HEK293 (cell line): ENCODE measurements around the gene ISG15.
A peak's percentile ranks its signal among the peaks of the same experiment; 100 is the strongest.
"Not testable (repeated sequence)": the region's sequence is repeated elsewhere in the genome, so short reads cannot be mapped to it uniquely, and the experiment has no call there.

Source experiments
- CTCF ChIA-PET: fragments of 350-600 bp; formaldehyde crosslinking; extraction: SDS; loops from one replicate; lab custom pipeline; 2021; ENCODE audit warnings: antibody characterized with exemption; lab: Yijun Ruan, JAX
- POLR2A ChIA-PET: fragments of 300-600 bp; formaldehyde crosslinking; extraction: SDS; loops from one replicate; lab custom pipeline; 2020; ENCODE audit warnings: antibody characterized with exemption, inconsistent platforms; lab: Yijun Ruan, JAX
- H3K27ac ChIP-seq: fragments of 200-500 bp; sonication (Bioruptor generic); 2 replicates; pipeline ENCODE4 v1.5.1; 2014; ENCODE audit warnings: low read depth, low read length, control low read depth, inconsistent platforms; ENCODE audit errors: extremely low read depth
- H3K36me3 ChIP-seq, 2 experiments: fragments of 200-500 bp in 1 of 2; sonication (Bioruptor generic) in 1 of 2; 1 replicate in 1 of 2; 2 replicates in 1 of 2; pipeline ENCODE4 v1.5.1; 2014 to 2017; ENCODE audit warnings: inconsistent platforms in 2 of 2, low read length in 2 of 2; ENCODE audit not compliant: control insufficient read depth in 2 of 2, insufficient read depth in 1 of 2
- H3K4me1 ChIP-seq: fragments of 200-500 bp; sonication (Bioruptor generic); 2 replicates; pipeline ENCODE4 v1.5.1; 2014; ENCODE audit warnings: mild to moderate bottlenecking, low read length, inconsistent platforms; ENCODE audit not compliant: control insufficient read depth, insufficient read depth
- H3K4me3 ChIP-seq: 2 replicates; pipeline ENCODE4 v1.5.1; 2011; ENCODE audit warnings: low read depth, mild to moderate bottlenecking, control low read depth, low read length, moderate library complexity
- H3K9me3 ChIP-seq: fragments of 200-500 bp; sonication (Bioruptor generic); 2 replicates; pipeline ENCODE4 v1.5.1; 2014; ENCODE audit warnings: low read depth, low read length, inconsistent platforms; ENCODE audit not compliant: control insufficient read depth, insufficient read depth
- BCL11A ChIP-seq: fragments of 450-650 bp; formaldehyde crosslinking; IDR thresholded peaks from 2 replicates; pipeline ENCODE4 v1.5.1; 2016; ENCODE audit warnings: low read depth, missing biosample characterization, missing genetic modification characterization
- GLIS1 ChIP-seq: fragments of 450-650 bp; formaldehyde crosslinking; IDR thresholded peaks from 2 replicates; pipeline ENCODE4 v1.5.1; 2016; ENCODE audit warnings: missing biosample characterization, missing genetic modification characterization
- GLIS2 ChIP-seq: fragments of 450-650 bp; formaldehyde crosslinking; IDR thresholded peaks from 2 replicates; pipeline ENCODE4 v1.5.1; 2016; ENCODE audit warnings: missing biosample characterization, missing genetic modification characterization
- TCF7L2 ChIP-seq: IDR thresholded peaks from 2 replicates; pipeline ENCODE4 v1.6.1; 2011; ENCODE audit warnings: low read depth, mild to moderate bottlenecking, inconsistent platforms, low read length, moderate library complexity, borderline replicate concordance
- ZIC2 ChIP-seq: fragments of 450-650 bp; formaldehyde crosslinking; IDR thresholded peaks from 2 replicates; pipeline ENCODE4 v1.5.1; 2016; ENCODE audit warnings: missing biosample characterization, missing genetic modification characterization
- ZNF404 ChIP-seq: fragments of 450-650 bp; formaldehyde crosslinking; IDR thresholded peaks from 2 replicates; pipeline ENCODE4 v1.5.1; 2017; ENCODE audit warnings: missing biosample characterization, missing genetic modification characterization
- ZNF416 ChIP-seq: fragments of 450-650 bp; formaldehyde crosslinking; IDR thresholded peaks from 2 replicates; pipeline ENCODE4 v1.5.1; 2016; ENCODE audit warnings: missing biosample characterization, missing genetic modification characterization
- ZNF510 ChIP-seq: fragments of 450-650 bp; formaldehyde crosslinking; IDR thresholded peaks from 2 replicates; pipeline ENCODE4 v1.5.1; 2018; ENCODE audit warnings: mild to moderate bottlenecking, missing genetic modification characterization, missing biosample characterization; ENCODE audit not compliant: insufficient replicate concordance
- ZNF558 ChIP-seq: fragments of 450-650 bp; formaldehyde crosslinking; IDR thresholded peaks from 2 replicates; pipeline ENCODE4 v1.5.1; 2016; ENCODE audit warnings: missing biosample characterization, missing genetic modification characterization
- ZNF600 ChIP-seq: fragments of 450-650 bp; formaldehyde crosslinking; IDR thresholded peaks from 2 replicates; pipeline ENCODE4 v1.5.1; 2016; ENCODE audit warnings: missing biosample characterization, missing genetic modification characterization
- ZNF776 ChIP-seq: fragments of 450-650 bp; formaldehyde crosslinking; IDR thresholded peaks from 2 replicates; pipeline ENCODE4 v1.5.0; 2017; ENCODE audit warnings: missing biosample characterization, missing genetic modification characterization, borderline replicate concordance
- TF ChIP-seq, protein P1 (sequence below): fragments of 450-650 bp; formaldehyde crosslinking; IDR thresholded peaks from 2 replicates; pipeline ENCODE4 v1.5.1; 2016; ENCODE audit warnings: missing biosample characterization, missing genetic modification characterization
- TF ChIP-seq, protein P2 (sequence below): fragments of 450-650 bp; formaldehyde crosslinking; IDR thresholded peaks from 2 replicates; pipeline ENCODE4 v1.5.1; 2016; ENCODE audit warnings: missing biosample characterization, missing genetic modification characterization
- TF ChIP-seq, protein P3 (sequence below): fragments of 450-650 bp; formaldehyde crosslinking; IDR thresholded peaks from 2 replicates; pipeline ENCODE4 v1.5.1; 2017; ENCODE audit warnings: missing biosample characterization, missing genetic modification characterization

ISG15 gene

DNA sequence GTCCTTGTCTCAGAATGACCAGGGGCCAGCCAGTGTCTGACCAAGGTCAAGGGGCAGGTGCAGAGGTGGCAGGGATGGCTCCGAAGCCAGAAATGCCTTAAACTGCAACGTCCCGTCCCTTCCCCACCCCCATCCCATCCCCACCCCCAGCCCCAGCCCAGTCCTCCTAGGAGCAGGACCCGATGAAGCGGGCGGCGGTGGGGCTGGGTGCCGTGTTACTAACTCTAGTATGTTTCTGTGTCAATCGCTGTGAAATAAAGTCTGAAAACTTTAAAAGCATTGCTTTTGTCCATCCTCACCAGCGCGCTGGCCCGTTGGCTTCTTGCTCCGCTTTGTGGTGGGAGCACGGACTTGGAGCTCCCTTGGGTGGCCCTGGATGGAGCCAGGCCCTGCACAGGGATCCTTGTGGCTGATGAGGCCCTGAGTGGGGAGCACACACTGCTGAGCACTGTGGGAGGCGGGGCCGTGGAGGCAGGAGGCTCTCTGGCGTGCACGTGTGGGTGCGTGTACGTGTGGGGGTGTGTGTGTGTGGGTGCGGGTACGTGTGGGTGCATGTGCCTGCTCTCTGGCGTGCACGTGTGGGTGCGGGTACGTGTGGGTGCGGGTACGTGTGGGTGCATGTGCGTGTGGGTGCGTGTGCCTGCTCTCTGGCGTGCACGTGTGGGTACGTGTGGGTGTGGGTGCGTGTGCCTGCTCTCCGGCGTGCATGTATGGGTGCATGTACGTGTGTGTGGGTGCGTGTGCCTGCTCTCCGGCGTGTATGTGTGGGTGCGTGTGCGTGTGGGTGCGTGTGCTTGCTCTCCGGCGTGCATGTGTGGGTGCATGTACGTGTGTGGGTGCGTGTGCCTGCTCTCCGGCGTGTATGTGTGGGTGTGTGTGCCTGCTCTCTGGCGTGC lies 42.8 kb downstream of the ISG15 start (continued):
- TF ChIP-seq, protein P1, sequence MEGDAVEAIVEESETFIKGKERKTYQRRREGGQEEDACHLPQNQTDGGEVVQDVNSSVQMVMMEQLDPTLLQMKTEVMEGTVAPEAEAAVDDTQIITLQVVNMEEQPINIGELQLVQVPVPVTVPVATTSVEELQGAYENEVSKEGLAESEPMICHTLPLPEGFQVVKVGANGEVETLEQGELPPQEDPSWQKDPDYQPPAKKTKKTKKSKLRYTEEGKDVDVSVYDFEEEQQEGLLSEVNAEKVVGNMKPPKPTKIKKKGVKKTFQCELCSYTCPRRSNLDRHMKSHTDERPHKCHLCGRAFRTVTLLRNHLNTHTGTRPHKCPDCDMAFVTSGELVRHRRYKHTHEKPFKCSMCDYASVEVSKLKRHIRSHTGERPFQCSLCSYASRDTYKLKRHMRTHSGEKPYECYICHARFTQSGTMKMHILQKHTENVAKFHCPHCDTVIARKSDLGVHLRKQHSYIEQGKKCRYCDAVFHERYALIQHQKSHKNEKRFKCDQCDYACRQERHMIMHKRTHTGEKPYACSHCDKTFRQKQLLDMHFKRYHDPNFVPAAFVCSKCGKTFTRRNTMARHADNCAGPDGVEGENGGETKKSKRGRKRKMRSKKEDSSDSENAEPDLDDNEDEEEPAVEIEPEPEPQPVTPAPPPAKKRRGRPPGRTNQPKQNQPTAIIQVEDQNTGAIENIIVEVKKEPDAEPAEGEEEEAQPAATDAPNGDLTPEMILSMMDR (tag by site-specific recombination): no peak
- TF ChIP-seq, protein P2, sequence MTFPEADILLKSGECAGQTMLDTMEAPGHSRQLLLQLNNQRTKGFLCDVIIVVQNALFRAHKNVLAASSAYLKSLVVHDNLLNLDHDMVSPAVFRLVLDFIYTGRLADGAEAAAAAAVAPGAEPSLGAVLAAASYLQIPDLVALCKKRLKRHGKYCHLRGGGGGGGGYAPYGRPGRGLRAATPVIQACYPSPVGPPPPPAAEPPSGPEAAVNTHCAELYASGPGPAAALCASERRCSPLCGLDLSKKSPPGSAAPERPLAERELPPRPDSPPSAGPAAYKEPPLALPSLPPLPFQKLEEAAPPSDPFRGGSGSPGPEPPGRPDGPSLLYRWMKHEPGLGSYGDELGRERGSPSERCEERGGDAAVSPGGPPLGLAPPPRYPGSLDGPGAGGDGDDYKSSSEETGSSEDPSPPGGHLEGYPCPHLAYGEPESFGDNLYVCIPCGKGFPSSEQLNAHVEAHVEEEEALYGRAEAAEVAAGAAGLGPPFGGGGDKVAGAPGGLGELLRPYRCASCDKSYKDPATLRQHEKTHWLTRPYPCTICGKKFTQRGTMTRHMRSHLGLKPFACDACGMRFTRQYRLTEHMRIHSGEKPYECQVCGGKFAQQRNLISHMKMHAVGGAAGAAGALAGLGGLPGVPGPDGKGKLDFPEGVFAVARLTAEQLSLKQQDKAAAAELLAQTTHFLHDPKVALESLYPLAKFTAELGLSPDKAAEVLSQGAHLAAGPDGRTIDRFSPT (tag by site-specific recombination): 0 out of 2 replicates have a peak, but pooled peaks have one; percentile 39

DNA sequence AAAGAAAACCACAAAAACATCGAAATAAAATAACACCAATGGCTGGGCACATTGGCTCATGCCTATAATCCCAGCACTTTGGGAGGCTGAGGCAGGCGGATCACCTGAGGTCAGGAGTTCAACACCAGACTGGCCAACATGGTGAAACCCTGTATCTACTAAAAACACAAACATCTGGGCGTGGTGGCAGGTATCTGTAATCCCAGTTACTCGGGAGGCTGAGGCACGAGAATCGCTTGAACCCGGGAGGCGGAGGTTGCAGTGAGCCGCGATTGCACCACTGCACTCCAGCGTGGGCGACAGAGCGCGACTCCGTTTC lies 44.4 kb downstream of the ISG15 start:
- H3K9me3 ChIP-seq, H3K4me3 ChIP-seq, CTCF ChIA-PET, H3K4me1 ChIP-seq, POLR2A ChIA-PET, H3K27ac ChIP-seq: not testable (repeated sequence)
- H3K36me3 ChIP-seq: peaks cover 0 to 28% of the 10 kb centered on the region in 2 experiments; a peak in 1 of 3 replicates

DNA sequence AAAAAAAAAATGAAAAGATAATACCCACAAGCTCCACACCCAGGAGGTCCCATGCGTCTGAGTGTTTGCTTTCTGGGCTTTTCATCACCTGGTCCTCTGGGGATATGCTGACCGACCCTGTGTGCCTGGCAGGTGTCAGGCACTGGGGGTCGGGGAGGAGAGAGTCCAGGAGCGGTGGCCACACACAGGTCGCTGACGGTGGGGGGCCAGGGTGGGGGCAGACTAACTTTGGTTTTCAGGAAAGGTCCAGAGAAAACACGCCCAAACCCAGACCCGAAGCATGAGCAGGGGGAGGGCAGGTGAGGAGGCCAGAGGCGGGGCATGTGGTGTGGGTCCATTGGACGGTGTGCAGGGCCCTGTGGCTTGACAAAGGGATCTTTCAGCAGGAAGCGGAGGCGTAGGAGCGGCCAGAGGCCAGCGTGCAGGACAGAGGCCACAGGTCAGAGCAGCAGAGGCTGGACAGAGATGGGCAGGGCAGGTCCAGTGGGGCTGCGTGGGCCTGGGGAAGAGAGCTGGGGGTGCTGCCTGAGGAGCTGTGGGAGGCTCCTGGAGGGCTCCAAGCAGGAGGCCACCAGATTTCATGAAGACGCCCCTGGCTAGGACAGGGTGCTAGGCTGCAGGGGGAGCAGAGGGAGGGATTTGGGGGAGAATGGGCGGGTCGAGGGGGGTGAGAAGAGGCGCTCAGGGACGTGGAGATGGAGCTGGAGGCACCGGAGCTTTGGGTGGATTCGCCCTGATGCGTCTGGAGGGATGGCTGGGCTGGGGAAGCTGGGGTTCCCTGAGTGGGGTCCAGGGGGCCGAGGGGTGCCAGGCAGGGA lies 45.0 kb downstream of the ISG15 start:
- H3K27ac ChIP-seq: no peak overlapping the region
- CTCF ChIA-PET: interaction anchor here (0.6 to 3.6 kb wide), 4 partner anchors 11 to 73 kb away, joined by 3 to 10 read pairs (median 5); no protein-coding TSS in a partner anchor
- H3K4me1 ChIP-seq: 0 out of 2 replicates have a peak, but pooled peaks cover 5% of the 10 kb centered on the region
- H3K9me3 ChIP-seq: no peaks in the 10 kb centered on the region
- H3K4me3 ChIP-seq: peak overlapping the region; percentile 45
- peaks cover 0 to 22% of the 10 kb centered on the region in 2 experiments; a peak in 1 of 3 replicates for H3K36me3 ChIP-seq
- TF ChIP-seq BCL11A (tag by site-specific recombination) (peak; percentile 14; the same call in 1 of the 2 replicates), ZIC2 (tag by site-specific recombination) (no peak), ZNF558 (tag by site-specific recombination) (no peak), ZNF404 (tag by site-specific recombination) (no peak), ZNF600 (tag by site-specific recombination) (no peak), TCF7L2 (no peak), ZNF510 (no peak), ZNF416 (no peak), GLIS2 (tag by site-specific recombination) (peak; percentile 24; the same call in 1 of the 2 replicates), GLIS1 (peak; percentile 89), ZNF776 (tag by site-specific recombination) (no peak)
- TF ChIP-seq, protein P3, sequence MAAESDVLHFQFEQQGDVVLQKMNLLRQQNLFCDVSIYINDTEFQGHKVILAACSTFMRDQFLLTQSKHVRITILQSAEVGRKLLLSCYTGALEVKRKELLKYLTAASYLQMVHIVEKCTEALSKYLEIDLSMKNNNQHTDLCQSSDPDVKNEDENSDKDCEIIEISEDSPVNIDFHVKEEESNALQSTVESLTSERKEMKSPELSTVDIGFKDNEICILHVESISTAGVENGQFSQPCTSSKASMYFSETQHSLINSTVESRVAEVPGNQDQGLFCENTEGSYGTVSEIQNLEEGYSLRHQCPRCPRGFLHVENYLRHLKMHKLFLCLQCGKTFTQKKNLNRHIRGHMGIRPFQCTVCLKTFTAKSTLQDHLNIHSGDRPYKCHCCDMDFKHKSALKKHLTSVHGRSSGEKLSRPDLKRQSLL: peak; percentile 71; the same call in 1 of the 2 replicates
- TF ChIP-seq, all 188 proteins: peak for 4
- POLR2A ChIA-PET: interaction anchor here (0.5 to 1.5 kb wide), 6 partner anchors 11 to 92 kb away, joined by 3 to 8 read pairs (median 3); partner anchors contain the start of gene AGRN
